ENCODE measurements around the gene NBDY.
"Not testable (repeated sequence)": the region's sequence is repeated elsewhere in the genome, so short reads cannot be mapped to it uniquely, and the experiment has no call there.

NBDY gene

GRCh38 chrX:56800801-56801200, 71.8 kb downstream of the NBDY start:
- DNase-seq (ENCODE audit: low spot score): peak; percentile 71

GRCh38 chrX:56802428-56802827, 73.4 kb downstream of the NBDY start:
- no peak for DNase-seq (ENCODE audit: low spot score)

- peak; percentile 80 for DNase-seq (ENCODE audit: low spot score)
Observed at GRCh38 chrX:56802921-56803849, 74.1 kb downstream of the NBDY start.

GRCh38 chrX:56803850-56804681, 75.0 kb downstream of the NBDY start:
- DNase-seq (ENCODE audit: low spot score): no peak

- no peak for DNase-seq (ENCODE audit: low spot score)
Observed at GRCh38 chrX:56804867-56805266, 75.8 kb downstream of the NBDY start.

- DNase-seq (ENCODE audit: low spot score): no peak
Observed at GRCh38 chrX:56805399-56805798, 76.4 kb downstream of the NBDY start.

- not testable (repeated sequence) for DNase-seq (ENCODE audit: low spot score)
Observed at GRCh38 chrX:56806176-56806575, 77.1 kb downstream of the NBDY start.

GRCh38 chrX:56811599-56811998, 82.6 kb downstream of the NBDY start:
- DNase-seq (ENCODE audit: low spot score): no peak

- peak; percentile 58 for DNase-seq (ENCODE audit: low spot score)
Observed at GRCh38 chrX:56812515-56813105, 83.6 kb downstream of the NBDY start.

- DNase-seq (ENCODE audit: low spot score): peak; percentile 37
Observed at GRCh38 chrX:56813318-56813837, 84.3 kb downstream of the NBDY start.

- DNase-seq (ENCODE audit: low spot score): no peak
Observed at GRCh38 chrX:56817179-56817578, 88.1 kb downstream of the NBDY start.

GRCh38 chrX:56826020-56826419, 97.0 kb downstream of the NBDY start:
- no peak for DNase-seq (ENCODE audit: low spot score)

- no peak for DNase-seq (ENCODE audit: low spot score)
Observed at GRCh38 chrX:56833626-56834025, 104.6 kb downstream of the NBDY start.

GRCh38 chrX:56853436-56853835, 124.4 kb downstream of the NBDY start:
- no peak for DNase-seq (ENCODE audit: low spot score)

GRCh38 chrX:56857042-56857441, 128.0 kb downstream of the NBDY start:
- no peak for DNase-seq (ENCODE audit: low spot score)

GRCh38 chrX:56860888-56861287, 131.8 kb downstream of the NBDY start:
- no peak for DNase-seq (ENCODE audit: low spot score)
